ENCODE results near the gene MRPL22.
"Not testable (repeated sequence)": the region's sequence is repeated elsewhere in the genome, so short reads cannot be mapped to it uniquely, and the experiment has no call there.

The MRPL22 gene

DNA sequence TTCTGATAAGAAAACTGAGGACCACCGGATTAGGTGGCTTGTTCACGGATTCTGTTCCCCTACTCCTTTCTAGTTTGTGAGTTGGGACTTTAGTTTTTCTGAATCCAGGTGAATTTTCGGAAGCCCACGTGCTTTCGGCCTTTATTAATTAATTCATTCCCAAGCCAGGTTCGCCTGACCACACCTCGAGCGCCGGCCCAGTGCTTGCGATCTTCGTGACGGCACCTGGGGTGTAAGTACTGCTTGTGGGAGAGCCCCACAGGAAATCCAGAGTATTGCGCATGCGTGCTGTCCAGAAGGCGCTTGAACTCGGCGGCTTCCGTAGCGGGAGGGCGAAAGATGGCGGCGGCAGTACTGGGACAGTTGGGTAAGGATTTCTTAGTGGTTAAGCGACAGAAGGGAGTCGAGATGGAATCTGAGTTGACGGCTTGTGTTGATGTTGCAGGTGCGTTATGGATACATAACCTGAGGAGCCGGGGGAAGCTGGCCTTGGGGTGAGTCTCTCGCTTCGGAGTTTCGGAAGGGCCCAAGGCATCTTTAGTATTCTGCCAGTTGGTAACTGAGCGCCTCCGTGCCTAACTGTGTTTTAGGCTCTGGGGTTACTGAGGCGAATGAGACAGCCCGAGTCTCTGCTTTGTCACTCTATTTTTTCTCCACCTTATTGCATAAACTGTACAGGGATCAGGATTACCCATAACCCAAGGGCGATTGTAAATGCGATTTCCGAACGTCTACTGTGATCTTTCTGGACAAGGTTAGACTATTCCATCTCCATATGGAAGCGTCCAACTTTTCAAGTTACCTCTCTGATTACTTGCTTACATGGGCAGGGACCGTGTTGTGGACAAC lies at the start of gene MRPL22:
Gene MRPL22 (plus strand): TSS at position 302 of the 849 bp plus-strand sequence. CDS start 38 bp downstream, at position 340.
- DNase-seq: peak; percentile 84

- no peak for DNase-seq
These were observed 48.5 kb upstream of the MRPL22 start for GRCh38 chr5:154892369-154892771.

GRCh38 chr5:154893381-154893780 lies 47.5 kb upstream of the MRPL22 start:
- DNase-seq: no peak

DNA sequence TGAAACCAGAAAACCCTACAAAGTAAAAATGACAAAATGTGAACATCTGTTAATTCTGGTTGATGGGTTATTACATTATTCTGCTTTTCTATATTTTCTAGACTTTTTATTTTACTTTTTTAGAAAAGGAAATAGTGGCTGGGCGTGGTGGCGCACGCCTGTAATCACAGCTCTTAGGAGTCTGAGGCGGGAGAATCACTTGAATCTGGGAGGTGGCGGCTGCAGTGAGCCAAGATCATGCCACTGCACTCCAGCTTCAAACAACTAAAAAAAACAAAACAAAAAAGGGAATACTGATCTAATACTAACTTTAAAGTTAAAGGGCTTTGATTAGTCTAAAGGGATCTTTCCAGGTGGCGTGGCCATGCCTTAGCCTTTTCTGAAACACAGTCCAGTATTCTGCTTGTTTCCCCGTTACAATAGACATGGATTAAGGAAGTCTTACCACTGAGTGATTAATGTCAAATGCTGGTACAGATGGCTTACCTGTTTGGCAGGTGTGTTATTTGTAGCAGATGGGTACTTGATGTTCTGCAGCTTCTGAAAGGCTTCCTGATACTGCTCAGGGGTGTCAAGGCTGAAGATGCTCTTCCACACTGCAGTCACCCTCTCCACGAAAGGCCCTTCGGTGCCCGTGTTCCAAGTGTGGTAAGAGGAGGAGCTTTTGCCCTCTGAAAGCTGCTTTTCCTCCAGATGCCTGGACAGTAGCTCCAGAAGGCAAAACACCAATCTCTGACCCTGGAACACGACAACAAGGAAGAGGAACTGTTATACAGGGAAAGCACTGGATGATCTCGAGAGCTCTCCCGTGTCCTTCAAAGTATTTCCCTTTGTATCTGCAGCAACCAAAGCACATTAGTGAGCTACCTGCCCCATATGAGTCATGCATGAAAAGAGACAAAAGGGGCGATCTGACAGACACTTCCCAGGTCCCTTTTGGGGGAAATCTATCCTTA lies 45.0 kb upstream of the MRPL22 start:
- DNase-seq: no peak

GRCh38 chr5:154896562-154897165 lies 44.2 kb upstream of the MRPL22 start:
- no peak for DNase-seq

DNA sequence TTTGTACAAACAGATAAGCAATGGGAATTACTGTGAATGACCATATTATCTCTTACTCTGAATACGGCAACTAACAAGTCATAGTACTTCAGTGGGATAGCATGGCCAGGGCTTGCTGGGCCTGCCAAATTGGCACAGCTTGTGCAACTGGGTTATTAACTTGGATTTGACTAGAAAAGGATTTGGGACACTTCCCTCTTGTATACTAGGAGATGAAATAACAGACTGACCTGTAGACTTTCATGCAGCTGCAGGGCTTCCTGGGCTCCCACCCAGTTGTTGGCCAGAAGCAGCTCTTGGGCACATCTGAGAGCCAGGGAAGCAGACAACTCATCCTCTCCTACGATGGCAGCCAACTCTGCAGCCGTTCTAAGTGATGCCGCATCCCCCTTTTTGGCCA lies 42.7 kb upstream of the MRPL22 start:
- DNase-seq: no peak

- no peak for DNase-seq
These were observed 41.6 kb upstream of the MRPL22 start for GRCh38 chr5:154899151-154899816.

DNA sequence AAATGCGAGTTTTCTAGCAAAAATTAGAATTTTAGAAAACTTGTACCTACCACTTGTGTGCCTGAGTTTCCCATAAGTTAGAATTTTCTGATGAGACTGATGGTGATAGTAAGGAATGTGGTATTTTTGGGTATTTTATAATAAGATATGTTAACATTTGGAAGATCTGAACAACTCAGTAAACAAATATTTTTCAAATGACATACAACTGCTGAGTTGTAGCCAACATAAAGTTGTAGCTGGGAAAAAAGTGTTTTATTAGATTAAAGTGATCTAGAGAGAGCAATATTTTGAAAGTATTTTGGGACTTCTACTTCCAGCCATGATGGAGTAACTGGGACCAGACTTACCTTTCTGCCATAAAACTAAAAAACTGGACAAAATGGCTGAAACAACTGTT lies 40.8 kb upstream of the MRPL22 start:
- DNase-seq: no peak

GRCh38 chr5:154901276-154901675 lies 39.6 kb upstream of the MRPL22 start:
- no peak for DNase-seq

GRCh38 chr5:154901913-154902312 lies 39.0 kb upstream of the MRPL22 start:
- no peak for DNase-seq

DNA sequence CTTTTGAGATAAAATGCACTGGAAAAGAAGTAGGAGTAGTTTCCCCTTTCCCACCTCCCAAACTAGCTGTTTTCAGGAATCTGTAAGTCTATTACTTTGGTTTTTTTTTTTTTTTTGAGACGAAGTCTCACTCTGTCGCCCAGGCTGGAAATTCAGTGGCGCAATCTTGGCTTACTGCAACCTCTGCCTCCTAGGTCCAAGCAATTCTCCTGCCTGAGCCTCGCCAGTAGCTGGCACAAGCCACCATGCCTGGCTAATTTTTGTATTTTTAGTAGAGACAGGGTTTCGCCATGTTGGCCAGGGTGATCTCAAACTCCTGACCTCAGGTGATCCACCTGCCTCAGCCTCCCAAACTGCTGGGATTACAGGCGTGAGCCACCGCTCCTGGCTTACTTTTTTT lies 35.3 kb upstream of the MRPL22 start:
- DNase-seq: not testable (repeated sequence)

- DNase-seq: no peak
These were observed 24.0 kb upstream of the MRPL22 start for GRCh38 chr5:154916874-154917273.

DNA sequence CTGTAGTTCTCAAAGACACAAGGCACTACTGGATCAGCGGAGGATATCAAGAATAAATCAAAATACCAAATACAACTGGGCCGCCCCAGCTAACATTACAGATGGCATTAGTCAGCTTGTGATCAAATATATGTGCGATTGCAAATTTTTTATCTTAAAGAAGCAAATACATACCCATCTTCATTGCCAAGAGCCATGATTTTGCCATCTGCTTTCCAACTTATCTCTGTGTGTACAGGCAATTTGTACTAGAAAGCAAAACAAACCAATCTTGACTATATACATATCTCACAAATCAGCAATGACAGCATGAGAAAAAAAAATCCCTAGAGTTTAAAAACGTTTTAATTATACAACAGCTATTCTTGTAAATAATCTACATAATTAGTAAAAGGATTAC lies 23.1 kb upstream of the MRPL22 start:
- DNase-seq: no peak

DNA sequence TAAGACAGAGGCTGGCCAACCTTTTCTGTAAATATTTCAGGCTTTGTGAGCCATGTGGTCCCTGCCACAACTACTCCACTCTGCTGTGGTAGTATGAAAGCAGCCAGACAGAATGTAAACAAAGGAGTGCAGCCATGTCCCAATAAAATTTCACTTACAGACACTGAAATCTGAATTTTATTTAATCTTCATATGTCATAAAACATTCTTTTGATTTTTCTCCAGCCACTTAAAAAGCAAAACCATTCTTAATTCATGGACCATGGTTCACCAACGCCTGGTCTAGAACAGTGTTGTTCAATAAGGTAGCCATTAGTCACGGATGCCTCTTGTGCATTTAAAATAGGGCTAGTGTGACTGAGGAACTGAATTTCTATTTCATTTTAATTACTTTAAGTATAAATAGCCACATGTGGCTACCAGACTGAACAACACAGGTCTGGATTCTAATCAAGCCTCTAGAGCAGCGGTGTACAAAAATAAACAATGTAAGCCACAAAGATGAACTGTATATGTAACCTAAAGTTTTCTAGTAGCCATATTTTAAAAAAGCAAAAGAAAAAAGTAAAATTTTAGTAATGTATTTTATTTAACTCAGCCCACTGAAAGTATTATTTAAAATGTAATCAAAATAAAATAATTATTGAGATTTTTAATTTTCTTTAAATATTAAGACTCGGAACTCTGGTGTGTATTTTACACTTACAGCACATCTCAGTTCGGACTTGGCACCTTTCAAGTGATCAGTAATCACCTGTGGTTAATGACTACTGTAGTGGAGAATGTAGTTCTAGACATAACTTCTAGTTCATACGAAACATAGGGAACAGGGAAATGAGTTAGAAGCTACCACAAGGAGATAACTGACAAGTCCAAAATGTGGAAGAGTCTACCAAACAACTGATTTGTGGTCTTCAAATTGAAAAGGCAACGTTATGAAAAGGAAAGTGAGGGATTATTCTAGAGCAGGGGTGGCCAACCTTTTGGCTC lies 17.1 kb upstream of the MRPL22 start:
- DNase-seq: no peak

- DNase-seq: no peak
These were observed 7.3 kb upstream of the MRPL22 start for GRCh38 chr5:154933537-154933936.

DNA sequence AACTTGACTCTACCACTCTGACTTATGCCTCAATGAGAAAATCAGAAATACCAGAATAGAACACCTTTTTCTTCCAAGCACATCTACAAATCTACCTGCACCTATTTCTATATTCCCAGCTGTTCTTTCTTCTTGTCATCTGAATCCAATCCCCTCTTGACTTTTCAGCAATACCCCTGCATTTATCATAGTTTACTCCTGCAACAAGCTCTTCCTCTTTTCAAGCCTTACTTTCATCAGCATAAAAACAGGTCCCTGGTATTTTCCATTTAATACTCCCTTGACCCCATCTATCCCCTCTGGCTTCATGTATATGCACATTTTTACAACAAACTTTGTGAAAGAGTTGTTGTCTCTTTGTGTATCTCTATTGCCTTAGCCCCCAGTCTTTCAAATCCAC lies 6.0 kb upstream of the MRPL22 start:
- DNase-seq: no peak

DNA sequence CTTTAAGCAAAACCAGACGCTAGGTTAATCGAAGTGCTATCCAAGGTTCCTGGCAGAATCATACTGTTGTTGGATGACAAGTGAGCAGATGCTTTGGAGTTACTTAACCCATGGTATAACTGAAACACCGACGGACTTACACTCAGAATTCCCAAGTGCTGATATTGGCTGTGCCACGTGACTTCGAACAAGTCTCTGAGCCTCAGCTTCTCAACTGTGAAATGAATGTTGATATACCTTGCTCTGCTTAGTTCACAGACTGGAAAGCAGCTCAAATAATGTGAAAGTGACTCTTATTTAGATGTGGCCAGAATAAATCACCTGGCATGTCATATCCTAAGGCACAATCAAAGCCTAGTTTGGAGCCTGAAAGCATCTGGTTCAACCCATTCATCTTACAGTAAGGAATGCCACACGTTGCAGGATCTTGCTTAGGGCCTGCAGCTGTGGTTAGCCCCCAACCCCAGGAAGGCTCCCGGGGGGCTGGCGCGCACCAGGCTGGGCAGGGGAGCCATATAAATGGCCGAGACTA lies 3.6 kb upstream of the MRPL22 start:
- DNase-seq: no peak

GRCh38 chr5:154937718-154938466 lies 3.0 kb upstream of the MRPL22 start, which contains the start of gene GEMIN5:
Gene GEMIN5 (minus strand): TSS chr5:154938211. CDS start chr5:154938133, 78 bp downstream.
- DNase-seq: no peak

DNA sequence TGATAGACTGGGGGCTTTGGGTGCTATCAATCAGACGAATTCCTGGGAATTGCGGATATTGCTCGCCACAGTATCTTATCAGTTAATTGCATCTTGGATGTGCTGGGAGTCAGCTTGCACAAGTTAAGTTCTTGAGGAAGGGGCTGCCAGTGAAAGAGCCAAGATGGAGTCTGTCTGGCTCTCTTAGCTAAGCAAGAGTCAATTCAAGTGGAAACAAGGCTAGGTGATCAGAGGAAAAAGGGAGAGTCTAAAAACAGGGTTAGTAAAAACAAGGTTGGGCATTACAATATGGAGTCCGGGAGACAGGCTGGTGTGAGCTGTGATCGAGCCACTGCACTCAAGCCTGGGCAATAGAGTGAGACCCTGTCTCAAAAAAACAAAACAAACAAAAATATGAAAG lies 1.5 kb upstream of the MRPL22 start:
- not testable (repeated sequence) for DNase-seq

DNA sequence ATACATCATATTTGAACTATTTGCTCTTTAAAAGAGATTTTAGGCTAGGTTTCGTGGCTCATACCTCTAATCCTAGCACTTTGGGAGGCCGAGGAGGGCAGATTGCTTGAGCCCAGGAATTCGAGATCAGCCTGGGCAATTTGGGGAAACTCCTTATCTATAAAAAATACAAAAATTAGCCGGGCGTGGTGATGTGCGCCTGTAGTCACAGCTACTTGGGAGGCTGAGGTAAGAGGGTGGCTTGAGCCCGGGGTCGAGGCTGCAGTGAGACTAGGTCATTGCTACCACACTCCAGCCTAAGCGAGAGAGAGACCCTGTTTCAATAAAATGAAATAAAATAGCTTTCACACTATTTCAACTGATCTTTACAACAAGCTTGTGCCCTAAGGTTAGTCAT lies 500 bp upstream of the MRPL22 start:
- no peak for DNase-seq

Data from NCI-H524 treated with DMSO at 0.1 percent for 48 hours (cell line).